Transverse colon (tissue), 4 donors: ENCODE data around the gene TRPV4. TPM values are rescaled to one million over a fixed set of nuclear protein-coding genes. Genes with fewer than 3 reads are reported as not detected.

Source experiments
- DNase-seq: peaks from one replicate; pipeline ENCODE4 v3.0.0-alpha.2; 2019
- H3K27ac ChIP-seq, 4 donors: fragments of 200-600 bp; sonication (generic); 2 replicates each; pipeline ENCODE4 v1.5.1; 2016 to 2018; ENCODE audit warnings: inconsistent platforms in 4 of 4
- H3K27me3 ChIP-seq: fragments of 200-600 bp; sonication (generic); 2 replicates; pipeline ENCODE4 v1.5.1; 2017; ENCODE audit warnings: inconsistent platforms
- H3K36me3 ChIP-seq, 4 donors: fragments of 200-600 bp; sonication (generic); 2 replicates each; pipeline ENCODE4 v1.5.1; 2017 to 2019; ENCODE audit warnings: inconsistent platforms in 4 of 4
- H3K4me1 ChIP-seq, 4 donors: fragments of 200-600 bp; sonication (generic); 2 replicates each; pipeline ENCODE4 v1.5.1; 2017 to 2020; ENCODE audit warnings: inconsistent platforms in 4 of 4
- H3K4me3 ChIP-seq, 4 donors: fragments of 200-600 bp; sonication (generic); 1 replicate in 1 of 4; 2 replicates in 3 of 4; pipeline versions ENCODE4 v1.5.1 to v1.6.1; 2017 to 2019; ENCODE audit warnings: inconsistent platforms in 4 of 4
- H3K9me3 ChIP-seq, 2 donors: fragments of 200-600 bp; sonication (generic); 2 replicates each; pipeline ENCODE4 v1.5.1; 2017 to 2019; ENCODE audit warnings: inconsistent platforms in 2 of 2
- CTCF ChIP-seq, 5 experiments: fragments of 200-600 bp in 3 of 5; fragments of 450-650 bp in 2 of 5; sonication (generic) in 3 of 5; IDR thresholded peaks; 1 replicate in 2 of 5; 2 replicates in 3 of 5; pipeline ENCODE4 v1.5.1; 2016 to 2017; ENCODE audit warnings: antibody characterized with exemption in 5 of 5, inconsistent platforms in 3 of 5, mild to moderate bottlenecking in 2 of 5, moderate library complexity in 1 of 5
- EP300 ChIP-seq: sonication (generic); formaldehyde crosslinking; IDR thresholded peaks from one replicate; pipeline ENCODE4 v1.6.1; 2017; ENCODE audit warnings: antibody characterized with exemption, low read depth
- POLR2A ChIP-seq: fragments of 450-650 bp; IDR thresholded peaks from one replicate; pipeline ENCODE4 v1.6.1; 2016; ENCODE audit warnings: antibody characterized with exemption, mild to moderate bottlenecking, moderate library complexity
- POLR2AphosphoS5 ChIP-seq, 3 donors: sonication (generic); formaldehyde crosslinking; IDR thresholded peaks; one replicate each; pipeline ENCODE4 v1.6.1; 2016; ENCODE audit warnings: antibody characterized with exemption in 3 of 3
- WGBS, 2 donors: methylation state at CpG; one replicate each; pipeline ENCODE4 v1.1.5; 2018; ENCODE audit warnings: low coverage in 1 of 2; 5-methylcytosine and 5-hydroxymethylcytosine counted together
- in situ Hi-C, 4 donors: fragments of 200-750 bp; cut with MboI; loops; one replicate each; pipeline versions ENCODE4 v1.15.0 to v1.15.1; 2017; ENCODE audit warnings: low sequenced_read_pairs in 3 of 4, low pct_ligation_motif_present in 1 of 4, low pct_unique_long_range_greater_than_20kb in 1 of 4
- intact Hi-C: fragments of 100-400 bp; cut with DNase I; formaldehyde crosslinking; loops from one replicate; pipeline ENCODE4 v1.15.1; 2023; ENCODE audit warnings: low total_unique reads
- total RNA-seq, 4 donors: library from RNA; depleted of rRNA; stranded (reverse); fragments of >200 nt; gene quantifications; one replicate each; pipeline ENCODE4 v1.1.0, GENCODE V29; 2016

Gene TRPV4
- total RNA-seq, 4 donors from 2014 or later = 0.27 TPM; not detected in 3

- Histone ChIP-seq H3K27ac (no peak overlapping the region), H3K4me3 (no peak overlapping the region), H3K9me3 (no peaks in the 10 kb centered on the region), H3K4me1 (no peaks in the 10 kb centered on the region), H3K27me3 (no peaks in the 10 kb centered on the region), H3K36me3 (no peaks in the 10 kb centered on the region)
- DNase-seq = no peak
- in situ Hi-C loops = no loop called here
- no peak for TF ChIP-seq EP300
- TF ChIP-seq POLR2AphosphoS5 (IDR thresholded peaks at IDR 0.05) = no peak
- TF ChIP-seq CTCF (IDR thresholded peaks at IDR 0.05) = no peak
- TF ChIP-seq POLR2A = no peak
- WGBS, 2 donors = 84% methylated on average over 26 of the region's 26 CpGs; no CpG with 5 or more reads in 1 of the 2 donors
- intact Hi-C loops = no loop called here
Observed at GRCh38 chr12:109793826-109794501, 39.2 kb downstream of the TRPV4 start.

DNA sequence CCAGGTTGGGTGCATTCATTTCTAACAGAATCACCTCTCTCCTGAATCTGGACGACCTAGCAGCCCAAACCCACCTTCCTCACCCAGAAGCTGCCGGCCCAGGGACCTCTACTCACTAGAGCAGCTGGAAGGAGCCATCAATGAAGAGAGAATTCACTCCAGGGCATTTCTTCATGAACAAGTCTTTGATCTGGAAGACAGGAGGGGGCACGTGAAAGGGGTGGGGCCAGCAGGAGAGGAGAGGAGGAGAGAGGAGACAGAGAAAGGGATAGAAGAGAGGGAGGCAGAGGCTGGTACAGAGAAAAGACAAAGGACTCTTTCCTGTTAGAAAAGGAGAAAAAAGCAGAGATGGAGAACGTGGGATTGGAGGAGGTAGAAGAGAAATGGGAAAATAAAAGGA, 39.8 kb downstream of the TRPV4 start:
- no peak overlapping the region for H3K4me3 ChIP-seq
- no peak overlapping the region for H3K27ac ChIP-seq
- 18 to 43% methylated on average over 4 of the region's 4 CpGs for WGBS, 2 donors
- H3K27me3 ChIP-seq = no peaks in the 10 kb centered on the region
- H3K4me1 ChIP-seq = no peaks in the 10 kb centered on the region
- H3K9me3 ChIP-seq = no peaks in the 10 kb centered on the region
- no peak for DNase-seq
- no peaks in the 10 kb centered on the region for H3K36me3 ChIP-seq
- intact Hi-C loops = no loop called here
- in situ Hi-C loops = no loop called here
- TF ChIP-seq EP300 (no peak), POLR2AphosphoS5 (IDR thresholded peaks at IDR 0.05) (no peak), POLR2A (no peak), CTCF (IDR thresholded peaks at IDR 0.05) (no peak)

DNA sequence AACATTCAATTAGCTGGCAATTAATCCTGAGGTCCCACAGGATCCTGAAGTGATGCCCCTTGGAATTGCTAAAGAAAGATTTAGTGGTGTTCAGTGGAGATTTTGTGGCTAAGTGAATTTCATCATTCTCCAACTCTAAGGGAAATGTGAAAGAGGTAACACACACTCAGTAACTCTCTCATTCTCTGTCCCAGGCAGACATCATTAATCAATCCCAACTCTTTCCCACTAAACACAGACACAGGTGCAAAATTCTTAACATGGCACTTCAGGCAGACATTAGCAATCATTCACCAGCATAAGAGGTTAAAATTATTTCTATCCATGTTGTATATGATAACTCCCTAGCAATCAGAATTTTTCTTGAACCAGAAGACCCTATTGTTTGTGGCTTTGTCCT, 40.2 kb downstream of the TRPV4 start:
- TF ChIP-seq POLR2AphosphoS5 (IDR thresholded peaks at IDR 0.05) (no peak), EP300 (no peak)
- intact Hi-C loops = no loop called here
- Histone ChIP-seq H3K27me3 (no peaks in the 10 kb centered on the region), H3K4me1 (no peaks in the 10 kb centered on the region), H3K36me3 (no peaks in the 10 kb centered on the region), H3K4me3 (no peak overlapping the region), H3K27ac (no peak overlapping the region), H3K9me3 (no peaks in the 10 kb centered on the region)
- in situ Hi-C loops = no loop called here
- no peak for DNase-seq

DNA sequence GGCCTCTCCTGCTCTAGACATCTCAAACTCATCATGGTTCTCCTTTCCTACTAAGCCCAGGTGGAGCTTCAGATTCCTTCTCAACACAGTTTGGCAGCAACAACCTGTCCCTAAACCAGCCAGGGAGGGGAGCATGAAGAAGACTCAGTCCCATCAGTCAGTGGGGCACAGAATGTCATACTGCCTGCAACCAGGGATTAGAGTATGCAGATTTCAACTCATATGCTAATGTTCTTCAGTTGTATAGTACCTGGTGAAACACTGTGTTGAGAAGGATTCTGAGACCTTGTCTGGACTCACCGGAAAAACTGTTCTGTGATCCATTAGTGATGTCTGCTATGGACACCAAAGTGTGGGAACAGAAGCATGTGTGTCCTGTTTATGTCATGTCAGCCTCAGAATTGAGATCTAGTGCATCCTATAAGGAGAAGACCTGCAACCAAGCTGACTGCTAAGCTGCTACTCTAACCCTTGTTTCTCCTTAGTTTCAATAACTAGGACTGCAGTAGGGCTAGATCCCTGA, 43.6 kb downstream of the TRPV4 start:
- in situ Hi-C loops = no loop called here
- intact Hi-C loops = no loop called here
- no peaks in the 10 kb centered on the region for H3K9me3 ChIP-seq

More for the DNA sequence above, 43.6 kb downstream of the TRPV4 start:
- no peaks in the 10 kb centered on the region for H3K27me3 ChIP-seq
- no peaks in the 10 kb centered on the region for H3K36me3 ChIP-seq
- TF ChIP-seq POLR2AphosphoS5 (IDR thresholded peaks at IDR 0.05) = no peak
- no peak for TF ChIP-seq EP300
- no peak for TF ChIP-seq POLR2A
- TF ChIP-seq CTCF (IDR thresholded peaks at IDR 0.05) = no peak
- no peak overlapping the region for H3K27ac ChIP-seq
- whole genome bisulfite sequencing, 2 donors = 100% methylated on average over 1 of the region's 1 CpG
- H3K4me1 ChIP-seq = no peaks in the 10 kb centered on the region
- H3K4me3 ChIP-seq = no peak overlapping the region
- DNase-seq = no peak
